H7 (cell line): ENCODE results near the gene CTBS. TPM values are rescaled to one million over a fixed set of nuclear protein-coding genes. Genes with fewer than 3 reads are reported as not detected.
"Not testable (repeated sequence)": the region's sequence is repeated elsewhere in the genome, so short reads cannot be mapped to it uniquely, and the experiment has no call there.

Source experiments
- DNase-seq: peaks from one replicate; pipeline ENCODE4 v3.0.0; 2012
- H3K27me3 ChIP-seq: 2 replicates; pipeline ENCODE4 v1.6.0; 2011; ENCODE audit warnings: mild to moderate bottlenecking, low read length; ENCODE audit not compliant: control insufficient read depth, insufficient read depth
- H3K36me3 ChIP-seq: replicated peaks from 2 replicates; pipeline ENCODE4 v1.5.1; 2011; ENCODE audit warnings: low read length; ENCODE audit not compliant: control insufficient read depth, insufficient read depth
- H3K4me3 ChIP-seq: 2 replicates; pipeline ENCODE4 v1.5.1; 2011; ENCODE audit warnings: low read depth, mild to moderate bottlenecking, control low read depth, low read length, moderate library complexity; ENCODE audit not compliant: insufficient read depth
- total RNA-seq: library from RNA; depleted of rRNA; stranded (reverse); fragments of >200 nt; shearing (Covaris generic); gene quantifications from 2 replicates; pipeline ENCODE4 v1.2.3, GENCODE V29; 2014

The CTBS gene
- total RNA-seq, 1 experiment from 2014 or later = 12.2 TPM

- Histone ChIP-seq H3K36me3 (no peaks in the 10 kb centered on the region), H3K4me3 (no peak overlapping the region), H3K27me3 (no peaks in the 10 kb centered on the region)
- DNase-seq = no peak
Observed at GRCh38 chr1:84570436-84571149, 3.6 kb downstream of the CTBS start.

- Histone ChIP-seq H3K36me3 (no peaks in the 10 kb centered on the region), H3K27me3 (no peaks in the 10 kb centered on the region), H3K4me3 (no peak overlapping the region)
- no peak for DNase-seq
Observed at GRCh38 chr1:84569216-84569615, 5.0 kb downstream of the CTBS start.

GRCh38 chr1:84550826-84551225 lies 23.4 kb downstream of the CTBS start:
- no peak for DNase-seq
- H3K4me3 ChIP-seq = no peak overlapping the region
- no peaks in the 10 kb centered on the region for H3K27me3 ChIP-seq
- no peaks in the 10 kb centered on the region; the same call in 1 of the 2 replicates for H3K36me3 ChIP-seq

- Histone ChIP-seq H3K4me3 (no peak overlapping the region), H3K27me3 (no peaks in the 10 kb centered on the region), H3K36me3 (no peaks in the 10 kb centered on the region)
- no peak for DNase-seq
Observed at GRCh38 chr1:84541679-84542078, 32.6 kb downstream of the CTBS start.

GRCh38 chr1:84540759-84541158 lies 33.5 kb downstream of the CTBS start:
- Histone ChIP-seq H3K36me3 (no peaks in the 10 kb centered on the region), H3K27me3 (no peaks in the 10 kb centered on the region), H3K4me3 (no peak overlapping the region)
- DNase-seq = no peak

GRCh38 chr1:84539972-84540371 lies 34.3 kb downstream of the CTBS start:
- H3K36me3 ChIP-seq = no peaks in the 10 kb centered on the region
- no peak for DNase-seq
- no peaks in the 10 kb centered on the region for H3K27me3 ChIP-seq
- H3K4me3 ChIP-seq = no peak overlapping the region

GRCh38 chr1:84538599-84538998 lies 35.6 kb downstream of the CTBS start:
- no peak for DNase-seq
- H3K27me3 ChIP-seq = no peaks in the 10 kb centered on the region

GRCh38 chr1:84525779-84526178 lies 48.5 kb downstream of the CTBS start:
- no peak for DNase-seq

More at GRCh38 chr1:84538599-84538998, 35.6 kb downstream of the CTBS start:
- Histone ChIP-seq H3K36me3 (no peaks in the 10 kb centered on the region), H3K4me3 (no peak overlapping the region)

GRCh38 chr1:84524590-84524989 lies 49.6 kb downstream of the CTBS start:
- no peaks in the 10 kb centered on the region for H3K27me3 ChIP-seq
- DNase-seq = no peak
- H3K36me3 ChIP-seq = no peaks in the 10 kb centered on the region
- H3K4me3 ChIP-seq = no peak overlapping the region

More at GRCh38 chr1:84525779-84526178, 48.5 kb downstream of the CTBS start:
- Histone ChIP-seq H3K4me3 (no peak overlapping the region), H3K27me3 (no peaks in the 10 kb centered on the region), H3K36me3 (no peaks in the 10 kb centered on the region)

GRCh38 chr1:84510668-84511067 lies 63.6 kb downstream of the CTBS start:
- no peak for DNase-seq
- Histone ChIP-seq H3K36me3 (no peaks in the 10 kb centered on the region), H3K4me3 (no peak overlapping the region), H3K27me3 (no peaks in the 10 kb centered on the region)

- H3K36me3 ChIP-seq = no peaks in the 10 kb centered on the region
- H3K4me3 ChIP-seq = no peak overlapping the region
- no peaks in the 10 kb centered on the region; the same call in 1 of the 2 replicates for H3K27me3 ChIP-seq
- DNase-seq = no peak
Observed at GRCh38 chr1:84510165-84510564, 64.1 kb downstream of the CTBS start.

- DNase-seq = no peak
- H3K36me3 ChIP-seq = no peaks in the 10 kb centered on the region
- no peaks in the 10 kb centered on the region; the same call in 1 of the 2 replicates for H3K27me3 ChIP-seq
- H3K4me3 ChIP-seq = no peak overlapping the region
Observed at GRCh38 chr1:84509029-84509428, 65.2 kb downstream of the CTBS start.

- H3K36me3 ChIP-seq = no peaks in the 10 kb centered on the region
- H3K4me3 ChIP-seq = no peak overlapping the region
- no peaks in the 10 kb centered on the region; the same call in 1 of the 2 replicates for H3K27me3 ChIP-seq
- DNase-seq = no peak
Observed at GRCh38 chr1:84508510-84508909, 65.7 kb downstream of the CTBS start.

GRCh38 chr1:84507887-84508286 lies 66.4 kb downstream of the CTBS start:
- H3K36me3 ChIP-seq, H3K4me3 ChIP-seq: not testable (repeated sequence)

GRCh38 chr1:84506729-84507453 lies 67.3 kb downstream of the CTBS start:
- Histone ChIP-seq H3K27me3 (no peaks in the 10 kb centered on the region; the same call in 1 of the 2 replicates), H3K4me3 (peak overlapping the region; percentile 94), H3K36me3 (no peaks in the 10 kb centered on the region)
- DNase-seq = peak; percentile 5

More at GRCh38 chr1:84507887-84508286, 66.4 kb downstream of the CTBS start:
- DNase-seq, H3K27me3 ChIP-seq: not testable (repeated sequence)
